ENCODE measurements around the gene NPAS2.
A peak's percentile ranks its signal among the peaks of the same experiment; 100 is the strongest.

The NPAS2 gene

DNA sequence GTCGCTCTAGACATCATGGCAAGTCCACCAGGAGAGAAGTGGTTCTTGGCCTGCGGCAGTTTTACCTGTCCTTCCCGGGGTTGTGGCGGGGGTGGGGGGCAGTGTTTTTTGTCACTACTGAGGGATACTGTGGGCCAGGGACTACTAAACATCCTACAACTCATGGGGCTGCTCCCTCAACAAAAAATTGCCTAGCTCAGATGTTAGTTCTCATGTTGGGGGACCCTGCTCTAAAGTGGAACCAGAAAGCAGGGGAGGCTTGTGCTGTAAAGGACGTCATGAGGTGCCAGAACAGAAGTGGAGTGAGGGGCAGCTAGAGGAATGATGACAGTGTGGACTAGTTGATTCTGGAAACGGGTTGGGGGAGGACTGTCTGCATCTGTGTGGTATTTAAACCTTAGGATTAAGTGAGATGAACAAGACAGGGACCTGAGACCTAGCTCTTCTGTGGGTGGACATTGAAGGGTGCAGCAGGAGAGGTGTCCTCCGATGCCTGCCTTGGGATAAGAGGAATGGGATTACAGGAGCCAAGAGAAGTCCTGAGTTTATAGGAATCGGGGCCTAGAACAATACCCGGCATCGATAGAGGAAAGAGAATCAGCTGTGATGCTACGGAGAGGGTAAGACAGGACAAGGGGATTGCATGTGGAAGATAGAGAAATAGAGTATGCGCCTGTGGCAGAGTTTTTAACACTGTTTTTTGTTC lies 184.8 kb downstream of the NPAS2 start:
- Histone ChIP-seq H3K79me2 (ENCODE audit: control insufficient read depth, insufficient read depth, low read length) (peaks cover 33% of the 10 kb centered on the region), H2BK5ac (ENCODE audit: low read length) (no peak overlapping the region), H3K9ac (ENCODE audit: low read length) (peak overlapping the region; percentile 97), H3K23ac (ENCODE audit: low read length) (no peak overlapping the region), H3K27ac (ENCODE audit: low read depth, low read length) (no peak overlapping the region), H3K4me3 (ENCODE audit: low read length) (no peak overlapping the region), H2BK120ac (ENCODE audit: low read depth, low read length) (no peak overlapping the region), H3K56ac (ENCODE audit: low read length) (peak overlapping the region; percentile 97), H4K8ac (ENCODE audit: low read depth, low read length) (no peak overlapping the region), H3K36me3 (ENCODE audit: control insufficient read depth, insufficient read depth, low read length) (peaks cover 19% of the 10 kb centered on the region), H4K5ac (ENCODE audit: low read length) (no peak overlapping the region), H3K79me1 (ENCODE audit: low read length) (peaks cover 8% of the 10 kb centered on the region), H3K27me3 (ENCODE audit: insufficient read depth, low read length, poor library complexity) (no peaks in the 10 kb centered on the region), H2BK15ac (replicated peaks; ENCODE audit: low read depth) (no peak overlapping the region), H2AK5ac (ENCODE audit: low read length) (no peak overlapping the region), H3K4me2 (ENCODE audit: low read length) (peak overlapping the region; percentile 84), H3K4me1 (ENCODE audit: control insufficient read depth, low read depth, low read length) (peaks cover 6% of the 10 kb centered on the region), H3K18ac (ENCODE audit: low read length) (no peak overlapping the region), H3K4ac (ENCODE audit: low read depth, low read length) (no peak overlapping the region)
- no peak for DNase-seq
- WGBS (ENCODE audit: extremely low coverage, insufficient coverage, low lambda C conversion rate), result no CpG with 5 or more reads among the region's 12 CpGs

DNA sequence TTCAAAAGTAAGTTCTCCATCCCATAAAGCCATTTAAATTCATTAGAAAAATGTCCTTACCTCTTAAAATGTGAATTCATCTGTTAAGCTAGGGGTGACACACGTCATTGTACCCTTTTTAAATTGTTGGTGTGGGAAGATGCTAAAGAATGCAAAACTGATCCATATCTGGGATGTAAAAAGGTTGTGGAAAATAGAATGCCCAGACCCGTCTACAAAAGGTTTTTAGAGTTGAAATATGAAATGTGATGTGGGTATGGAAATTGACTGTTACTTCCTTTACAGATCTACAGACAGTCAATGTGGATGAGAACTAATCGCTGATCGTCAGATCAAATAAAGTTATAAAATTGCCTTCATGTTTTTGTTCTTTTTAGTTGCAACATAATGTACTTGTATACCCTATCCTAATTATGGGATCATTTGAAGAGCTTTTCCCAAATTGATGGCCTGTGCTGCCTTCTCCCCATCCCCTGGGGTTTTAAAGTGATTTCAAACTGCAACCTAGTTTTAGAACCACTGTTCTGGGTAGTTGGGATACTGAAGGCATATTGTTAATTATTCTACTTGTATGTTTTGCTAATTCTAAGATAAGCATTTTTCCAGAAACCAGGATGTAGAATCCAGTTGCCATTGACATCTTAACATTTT lies 186.3 kb downstream of the NPAS2 start:
- Histone ChIP-seq H2BK5ac (ENCODE audit: low read length) (no peak overlapping the region), H2BK120ac (ENCODE audit: low read depth, low read length) (no peak overlapping the region), H3K23ac (ENCODE audit: low read length) (no peak overlapping the region), H4K5ac (ENCODE audit: low read length) (no peak overlapping the region), H2BK15ac (replicated peaks; ENCODE audit: low read depth) (no peak overlapping the region), H3K27me3 (ENCODE audit: insufficient read depth, low read length, poor library complexity) (no peaks in the 10 kb centered on the region), H3K4ac (ENCODE audit: low read depth, low read length) (no peak overlapping the region), H3K27ac (ENCODE audit: low read depth, low read length) (no peak overlapping the region), H2AK5ac (ENCODE audit: low read length) (no peak overlapping the region), H3K36me3 (ENCODE audit: control insufficient read depth, insufficient read depth, low read length) (peaks cover 19% of the 10 kb centered on the region), H3K79me1 (ENCODE audit: low read length) (peaks cover 8% of the 10 kb centered on the region), H3K4me3 (ENCODE audit: low read length) (no peak overlapping the region), H3K18ac (ENCODE audit: low read length) (no peak overlapping the region), H3K9ac (ENCODE audit: low read length) (no peak overlapping the region), H3K56ac (ENCODE audit: low read length) (no peak overlapping the region), H4K8ac (ENCODE audit: low read depth, low read length) (no peak overlapping the region), H3K4me2 (ENCODE audit: low read length) (no peak overlapping the region), H3K79me2 (ENCODE audit: control insufficient read depth, insufficient read depth, low read length) (peaks cover 33% of the 10 kb centered on the region), H3K4me1 (ENCODE audit: control insufficient read depth, low read depth, low read length) (peaks cover 6% of the 10 kb centered on the region)
- no peak for DNase-seq
- WGBS (ENCODE audit: extremely low coverage, insufficient coverage, low lambda C conversion rate), result no CpG with 5 or more reads among the region's 4 CpGs

DNA sequence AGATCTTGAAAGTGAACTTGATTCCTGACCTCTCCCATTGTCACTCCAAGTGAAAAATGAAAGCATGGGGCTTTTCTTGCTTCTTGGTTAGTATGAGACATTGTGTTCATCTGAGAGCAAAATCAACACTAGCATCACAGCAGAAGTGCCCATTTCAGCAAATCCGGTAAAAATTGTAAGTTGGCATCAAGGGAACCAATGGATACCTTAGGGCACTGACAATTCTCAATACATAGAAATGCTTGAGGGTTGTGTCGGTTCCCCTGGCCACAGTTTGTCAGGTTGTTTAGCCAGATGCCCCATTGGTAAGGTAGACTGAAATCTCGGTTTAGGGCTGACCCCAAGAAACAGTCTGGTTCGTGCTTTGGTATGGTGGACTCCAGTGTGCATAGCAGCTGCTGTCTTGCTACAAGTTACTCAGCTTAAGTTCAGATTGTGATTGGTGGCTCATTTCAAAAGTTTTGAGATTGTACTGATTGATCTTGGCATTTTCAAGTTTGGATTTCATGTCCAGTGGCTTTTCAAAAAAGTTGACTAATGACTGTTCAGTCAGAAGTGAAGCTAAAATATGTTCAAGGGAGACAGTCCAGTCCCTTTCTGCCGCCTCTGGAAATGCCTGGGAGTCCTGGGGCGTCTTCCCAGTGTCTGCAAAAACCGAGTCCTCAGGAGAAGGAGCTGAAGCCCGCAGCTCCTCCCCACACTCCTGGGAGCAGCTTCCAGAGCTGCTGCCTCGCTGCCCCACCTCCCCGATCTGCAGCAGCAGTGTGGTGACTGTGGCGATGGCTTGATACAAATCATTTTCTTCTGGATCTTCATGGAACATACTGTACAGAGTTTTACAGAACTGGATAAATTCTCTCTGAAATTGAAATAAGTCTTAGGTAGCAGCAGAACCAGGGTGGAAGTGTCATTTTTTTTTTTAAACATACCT lies 187.7 kb downstream of the NPAS2 start:
- peaks cover 19% of the 10 kb centered on the region for H3K36me3 ChIP-seq (ENCODE audit: control insufficient read depth, insufficient read depth, low read length)
- DNase-seq, result peak; percentile 34
- H3K4ac ChIP-seq (ENCODE audit: low read depth, low read length), result no peak overlapping the region
- H3K27me3 ChIP-seq (ENCODE audit: insufficient read depth, low read length, poor library complexity), result no peaks in the 10 kb centered on the region
- WGBS (ENCODE audit: extremely low coverage, insufficient coverage, low lambda C conversion rate), result no CpG with 5 or more reads among the region's 11 CpGs
- no peak overlapping the region for H2BK5ac ChIP-seq (ENCODE audit: low read length)
- no peak overlapping the region for H4K8ac ChIP-seq (ENCODE audit: low read depth, low read length)
- peaks cover 8% of the 10 kb centered on the region for H3K79me1 ChIP-seq (ENCODE audit: low read length)
- no peak overlapping the region for H2BK120ac ChIP-seq (ENCODE audit: low read depth, low read length)
- H3K9ac ChIP-seq (ENCODE audit: low read length), result no peak overlapping the region
- H3K27ac ChIP-seq (ENCODE audit: low read depth, low read length), result no peak overlapping the region
- no peak overlapping the region for H3K56ac ChIP-seq (ENCODE audit: low read length)
- no peak overlapping the region for H2AK5ac ChIP-seq (ENCODE audit: low read length)
- H3K23ac ChIP-seq (ENCODE audit: low read length), result no peak overlapping the region
- H3K4me1 ChIP-seq (ENCODE audit: control insufficient read depth, low read depth, low read length), result peaks cover 6% of the 10 kb centered on the region
- H4K5ac ChIP-seq (ENCODE audit: low read length), result no peak overlapping the region
- no peak overlapping the region for H3K4me3 ChIP-seq (ENCODE audit: low read length)
- no peak overlapping the region for H3K4me2 ChIP-seq (ENCODE audit: low read length)
- peaks cover 28% of the 10 kb centered on the region for H3K79me2 ChIP-seq (ENCODE audit: control insufficient read depth, insufficient read depth, low read length)
- H2BK15ac ChIP-seq (replicated peaks; ENCODE audit: low read depth), result no peak overlapping the region
- H3K18ac ChIP-seq (ENCODE audit: low read length), result no peak overlapping the region

DNA sequence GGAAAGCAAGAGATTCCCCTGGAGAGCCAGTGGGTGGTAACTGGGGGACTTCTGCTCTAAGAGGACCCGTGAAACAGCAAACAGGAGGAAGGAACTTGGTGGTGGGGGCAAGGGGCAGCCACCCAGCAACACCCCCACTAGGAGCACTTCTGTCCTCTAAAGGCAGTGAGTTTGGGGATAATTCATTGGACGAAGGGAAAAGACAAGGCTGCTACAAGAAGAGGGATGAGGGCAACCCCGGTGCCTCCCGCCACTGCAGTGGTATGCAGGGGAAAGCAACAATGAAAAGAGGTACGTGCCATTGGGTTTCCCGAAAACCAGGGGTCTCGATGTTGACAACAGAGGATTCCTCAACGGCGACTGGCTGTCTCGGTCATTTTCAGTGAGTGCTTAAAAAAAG lies 191.2 kb downstream of the NPAS2 start:
- no peak overlapping the region for H3K4me3 ChIP-seq (ENCODE audit: low read length)
- DNase-seq, result peak; percentile 54
- no peak overlapping the region for H3K56ac ChIP-seq (ENCODE audit: low read length)
- no peak overlapping the region for H2BK15ac ChIP-seq (replicated peaks; ENCODE audit: low read depth)
- no peak overlapping the region for H3K4me2 ChIP-seq (ENCODE audit: low read length)
- H3K9ac ChIP-seq (ENCODE audit: low read length), result no peak overlapping the region
- no peaks in the 10 kb centered on the region for H3K27me3 ChIP-seq (ENCODE audit: insufficient read depth, low read length, poor library complexity)
- no peak overlapping the region for H4K8ac ChIP-seq (ENCODE audit: low read depth, low read length)
- H2AK5ac ChIP-seq (ENCODE audit: low read length), result no peak overlapping the region
- H3K79me1 ChIP-seq (ENCODE audit: low read length), result peaks cover 3% of the 10 kb centered on the region
- no CpG with 5 or more reads among the region's 10 CpGs for WGBS (ENCODE audit: extremely low coverage, insufficient coverage, low lambda C conversion rate)
- H4K5ac ChIP-seq (ENCODE audit: low read length), result no peak overlapping the region
- no peaks in the 10 kb centered on the region for H3K4me1 ChIP-seq (ENCODE audit: control insufficient read depth, low read depth, low read length)
- no peak overlapping the region for H3K4ac ChIP-seq (ENCODE audit: low read depth, low read length)
- no peak overlapping the region for H3K18ac ChIP-seq (ENCODE audit: low read length)
- H3K36me3 ChIP-seq (ENCODE audit: control insufficient read depth, insufficient read depth, low read length), result peaks cover 7% of the 10 kb centered on the region
- no peaks in the 10 kb centered on the region for H3K79me2 ChIP-seq (ENCODE audit: control insufficient read depth, insufficient read depth, low read length)
- no peak overlapping the region for H3K23ac ChIP-seq (ENCODE audit: low read length)
- peak overlapping the region; percentile 51 for H3K27ac ChIP-seq (ENCODE audit: low read depth, low read length)
- no peak overlapping the region for H2BK5ac ChIP-seq (ENCODE audit: low read length)
- H2BK120ac ChIP-seq (ENCODE audit: low read depth, low read length), result no peak overlapping the region

DNA sequence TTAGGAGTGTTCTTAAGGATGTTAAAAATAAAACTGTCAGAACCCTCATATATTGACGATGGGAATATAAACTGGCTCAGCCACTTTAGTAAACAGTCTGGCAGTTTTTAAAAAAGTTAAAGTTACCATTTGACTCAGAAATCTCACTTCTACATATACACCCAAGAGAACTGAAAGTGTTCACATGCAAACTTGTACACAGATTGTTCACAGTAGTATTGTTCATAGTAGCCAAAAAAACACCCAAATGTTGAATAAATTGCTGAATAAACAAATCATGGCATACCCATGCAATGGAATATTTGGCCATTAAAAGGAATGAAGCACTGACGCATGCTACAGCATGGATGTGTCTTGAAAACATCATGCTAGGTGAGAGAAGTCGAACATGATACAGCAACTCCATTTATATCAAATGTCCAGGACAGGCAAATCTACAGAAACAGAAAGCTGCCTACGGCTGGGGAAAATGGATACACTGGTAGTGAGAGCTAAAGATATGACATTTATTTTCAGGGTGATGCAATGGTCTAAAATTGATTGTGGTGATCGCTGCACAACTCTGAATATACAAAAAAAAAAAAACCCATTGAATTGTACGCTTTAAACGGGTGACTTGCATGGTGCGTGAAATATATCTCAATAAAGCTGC lies 192.2 kb downstream of the NPAS2 start:
- DNase-seq, result no peak
- Histone ChIP-seq H3K79me2 (ENCODE audit: control insufficient read depth, insufficient read depth, low read length) (no peaks in the 10 kb centered on the region), H4K8ac (ENCODE audit: low read depth, low read length) (no peak overlapping the region), H4K5ac (ENCODE audit: low read length) (no peak overlapping the region), H3K4ac (ENCODE audit: low read depth, low read length) (no peak overlapping the region), H3K23ac (ENCODE audit: low read length) (no peak overlapping the region), H3K27ac (ENCODE audit: low read depth, low read length) (no peak overlapping the region), H3K4me1 (ENCODE audit: control insufficient read depth, low read depth, low read length) (no peaks in the 10 kb centered on the region), H3K18ac (ENCODE audit: low read length) (no peak overlapping the region), H2AK5ac (ENCODE audit: low read length) (no peak overlapping the region), H2BK5ac (ENCODE audit: low read length) (no peak overlapping the region), H3K56ac (ENCODE audit: low read length) (no peak overlapping the region), H2BK15ac (replicated peaks; ENCODE audit: low read depth) (no peak overlapping the region), H3K36me3 (ENCODE audit: control insufficient read depth, insufficient read depth, low read length) (peaks cover 5% of the 10 kb centered on the region), H3K27me3 (ENCODE audit: insufficient read depth, low read length, poor library complexity) (no peaks in the 10 kb centered on the region), H2BK120ac (ENCODE audit: low read depth, low read length) (no peak overlapping the region), H3K79me1 (ENCODE audit: low read length) (peaks cover 3% of the 10 kb centered on the region), H3K9ac (ENCODE audit: low read length) (no peak overlapping the region), H3K4me3 (ENCODE audit: low read length) (no peak overlapping the region), H3K4me2 (ENCODE audit: low read length) (no peak overlapping the region)
- WGBS (ENCODE audit: extremely low coverage, insufficient coverage, low lambda C conversion rate), result no CpG with 5 or more reads among the region's 8 CpGs

Data from mesendoderm (in vitro differentiated cells).